CD4-positive, alpha-beta T cell treated with Interferon alpha-2 for 1 hour (primary cell): ENCODE data around the gene IRF2BPL.
"Not testable (repeated sequence)": the region's sequence is repeated elsewhere in the genome, so short reads cannot be mapped to it uniquely, and the experiment has no call there.

Experiments
- DNase-seq, 2 donors: peaks; one replicate each; pipeline ENCODE4 v3.0.0-alpha.2; 2020 to 2022

The IRF2BPL gene

GRCh38 chr14:77033622-77034589 lies 5.4 kb upstream of the IRF2BPL start:
- DNase-seq, result peak; percentile 87 to 89

- DNase-seq, result peak; percentile 79 to 83
Measured at GRCh38 chr14:77032844-77033621, 4.5 kb upstream of the IRF2BPL start.

- no peak for DNase-seq
Measured at GRCh38 chr14:77032491-77032843, 4.0 kb upstream of the IRF2BPL start.

- no peak for DNase-seq
Measured at GRCh38 chr14:77031759-77032490, 3.4 kb upstream of the IRF2BPL start.

- DNase-seq, result peak; percentile 74
Measured at GRCh38 chr14:77027538-77028383, 747 bp downstream of the IRF2BPL start.

- DNase-seq, result peak; percentile 46 to 68
Measured at GRCh38 chr14:77026930-77027537, 1.5 kb downstream of the IRF2BPL start.

DNA sequence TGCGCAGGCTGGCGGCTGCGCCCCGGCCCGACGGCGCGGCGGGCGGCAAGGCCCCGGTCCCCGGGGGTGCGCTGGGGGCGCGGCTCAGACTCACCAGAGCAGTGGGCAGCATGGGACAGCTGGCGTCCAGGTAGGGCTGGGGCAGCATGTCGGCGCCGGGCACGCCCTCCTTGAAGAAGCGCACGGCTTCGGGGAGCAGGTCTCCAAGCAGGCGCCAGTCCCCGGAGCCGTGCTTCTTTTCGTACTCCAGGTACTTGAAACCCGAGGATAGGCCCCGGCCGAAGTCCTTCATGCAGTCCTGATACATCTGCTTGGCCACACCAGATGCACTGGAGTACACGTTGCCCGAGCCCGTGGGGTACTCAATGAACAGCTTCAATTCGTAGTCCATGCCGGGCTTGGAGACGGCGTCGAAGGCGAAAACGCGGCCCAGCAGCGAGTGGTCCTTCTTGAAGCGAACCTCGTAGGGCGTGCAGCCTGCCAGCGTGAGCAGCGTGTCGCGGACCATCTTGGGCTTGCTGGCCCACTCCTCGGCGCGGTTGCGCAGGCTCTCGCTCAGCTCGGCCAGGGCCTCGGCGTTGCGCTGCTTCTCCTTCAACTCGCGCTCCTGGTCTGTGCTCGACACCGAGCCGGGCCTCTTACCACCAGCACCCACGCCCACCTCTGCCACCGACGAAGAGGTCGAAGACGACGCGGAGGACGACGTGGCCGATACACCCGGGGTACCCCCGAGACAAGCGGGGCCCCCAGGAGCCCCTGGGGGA lies 2.2 kb downstream of the IRF2BPL start:
- no peak for DNase-seq

GRCh38 chr14:77025744-77026165 lies 2.8 kb downstream of the IRF2BPL start:
- DNase-seq, result no peak

GRCh38 chr14:77024171-77024691 lies 4.3 kb downstream of the IRF2BPL start:
- peak; percentile 40 to 76 for DNase-seq

- DNase-seq, result no peak
Measured at GRCh38 chr14:77023001-77023996, 5.2 kb downstream of the IRF2BPL start.

GRCh38 chr14:77022236-77022852 lies 6.2 kb downstream of the IRF2BPL start:
- DNase-seq, result no peak

DNA sequence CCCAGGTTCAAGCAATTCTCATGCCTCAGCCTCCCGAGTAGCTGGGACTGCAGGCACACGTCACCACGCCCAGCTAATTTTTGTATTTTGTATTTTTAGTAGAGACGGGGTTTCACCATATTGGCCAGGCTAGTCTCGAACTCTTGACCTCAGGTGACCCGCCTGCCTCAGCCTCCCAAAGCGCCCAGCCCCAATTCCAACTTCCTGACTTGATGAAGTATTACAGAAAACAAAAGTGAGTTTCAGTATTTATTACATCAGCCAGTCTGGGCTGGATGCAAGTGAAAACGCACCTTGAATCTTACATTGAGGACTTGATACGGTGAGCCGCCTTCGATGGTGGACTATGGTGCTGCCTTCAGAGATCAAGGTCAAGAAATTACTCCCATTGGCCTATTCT lies 7.1 kb downstream of the IRF2BPL start:
- DNase-seq, result not testable (repeated sequence)

DNA sequence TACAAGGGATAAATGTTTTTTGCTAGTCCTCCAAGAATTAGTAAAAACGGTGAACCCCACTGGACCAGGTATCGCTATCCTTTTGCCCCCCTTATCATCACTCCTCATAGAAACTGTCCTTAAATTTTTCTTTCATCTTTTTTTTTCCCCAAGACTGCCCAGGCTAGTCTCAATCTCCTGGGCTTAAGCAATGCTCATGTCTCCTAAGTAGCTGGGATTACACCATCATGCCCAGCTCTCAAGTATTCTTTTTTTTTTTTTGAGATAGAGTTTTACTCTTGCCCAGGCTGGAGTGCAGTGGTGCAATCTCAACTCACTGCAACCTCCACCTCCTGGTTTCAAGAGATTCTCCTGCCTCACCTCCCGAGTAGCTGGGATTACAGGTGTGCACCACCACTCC lies 9.7 kb downstream of the IRF2BPL start:
- DNase-seq, result no peak

DNA sequence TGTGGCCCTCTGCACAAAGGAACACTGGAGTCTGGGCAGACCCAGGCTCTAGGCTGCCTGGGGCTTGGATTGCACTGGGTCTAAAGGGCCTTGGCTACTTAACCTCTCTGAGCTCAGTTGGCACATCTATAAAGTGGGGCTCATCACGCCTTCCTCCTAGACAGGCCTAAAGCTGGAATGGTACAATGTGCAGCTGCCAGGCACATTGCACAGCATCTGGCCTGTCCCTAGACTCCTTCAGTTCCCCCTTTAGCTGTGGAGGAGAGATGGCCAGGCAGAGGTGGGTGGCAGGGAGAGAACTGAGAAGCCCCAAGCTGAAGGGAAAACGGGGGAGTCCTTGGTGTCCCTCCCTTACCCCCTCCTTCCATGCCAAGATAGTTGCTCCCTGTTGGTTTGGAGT lies 10.8 kb downstream of the IRF2BPL start:
- DNase-seq, result no peak

GRCh38 chr14:77014734-77015133 lies 13.8 kb downstream of the IRF2BPL start:
- no peak for DNase-seq

DNA sequence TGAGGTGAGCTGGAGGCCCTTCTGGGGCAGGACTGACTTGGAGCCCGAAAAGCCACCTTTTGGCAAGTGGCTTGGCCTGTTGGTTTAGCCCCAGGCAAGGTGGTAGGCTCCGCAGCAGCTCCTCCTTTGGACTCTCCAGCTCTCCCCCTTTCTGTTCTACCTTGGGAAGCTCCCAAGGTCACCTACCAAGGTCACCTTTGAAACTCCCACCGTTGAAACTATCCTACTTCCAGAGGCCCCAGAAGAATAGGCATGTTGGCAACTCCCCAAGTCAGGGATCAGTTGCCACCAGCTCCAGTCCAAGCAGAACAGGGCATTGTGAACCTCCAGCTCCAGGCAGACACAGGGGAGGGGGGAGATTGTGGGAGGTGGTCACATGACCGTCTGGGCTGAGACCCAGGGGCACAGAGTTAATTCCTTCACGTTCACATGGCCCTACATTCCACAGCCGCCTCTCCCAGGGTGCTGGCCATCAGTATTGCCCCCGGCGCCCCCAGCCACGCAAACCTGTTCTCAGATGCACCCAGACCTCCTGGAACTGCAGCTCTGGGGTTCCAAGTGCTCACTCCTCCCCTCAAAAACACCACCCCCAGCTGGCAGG lies 14.4 kb downstream of the IRF2BPL start:
- no peak for DNase-seq

DNA sequence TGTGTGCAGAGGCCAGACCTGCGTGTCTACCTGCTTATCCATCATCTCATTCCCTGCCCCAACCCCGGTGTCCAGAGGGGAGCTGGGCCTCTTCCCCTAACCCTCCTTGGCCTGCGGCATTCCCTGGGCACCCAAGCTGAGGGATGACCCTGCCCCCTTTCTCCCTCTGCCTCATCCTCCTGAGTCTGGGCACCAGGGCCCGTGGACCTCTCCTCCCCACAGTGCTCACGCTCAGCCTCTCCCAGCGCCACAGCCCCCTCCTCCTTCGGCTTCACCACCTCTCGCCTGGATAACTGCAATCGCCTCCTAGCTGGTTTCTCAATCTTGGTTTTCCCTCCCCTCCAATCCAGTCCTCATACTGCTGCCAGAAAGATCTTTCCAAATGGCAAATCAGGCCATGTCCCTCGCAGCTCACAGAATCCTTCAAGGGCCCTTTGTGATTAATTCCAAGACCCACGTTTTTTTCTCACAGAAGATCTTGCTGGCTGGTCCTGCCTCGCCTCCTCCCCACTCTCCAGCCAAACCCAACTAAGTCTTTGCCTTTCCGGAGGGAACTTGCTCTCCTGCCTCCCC lies 16.2 kb downstream of the IRF2BPL start:
- no peak for DNase-seq

GRCh38 chr14:77011245-77011644 lies 17.3 kb downstream of the IRF2BPL start:
- DNase-seq, result no peak
